Stimulated activated CD8-positive, alpha-beta memory T cell treated with anti-CD3 and anti-CD28 coated beads, Interleukin-7, amount 100 ng/mL, for 1 hour (primary cell): ENCODE results near the gene SYT3.

Experiments used
- DNase-seq, 2 donors: peaks; one replicate each; pipeline ENCODE4 v3.0.0-alpha.2; 2020; ENCODE audit warnings: low read depth in 2 of 2

Gene SYT3

GRCh38 chr19:50661766-50662650, 22.3 kb upstream of the SYT3 start:
- no peak for DNase-seq

GRCh38 chr19:50661023-50661422, 21.3 kb upstream of the SYT3 start:
- no peak for DNase-seq

GRCh38 chr19:50660088-50660366, 20.3 kb upstream of the SYT3 start:
- DNase-seq = no peak

- no peak for DNase-seq
Observed at GRCh38 chr19:50659318-50660087, 19.8 kb upstream of the SYT3 start.

GRCh38 chr19:50658441-50659317, 19.0 kb upstream of the SYT3 start:
- DNase-seq = peak in 1 of 2 donors; percentile 8

- peak; percentile 44 to 56 for DNase-seq
Observed at GRCh38 chr19:50657712-50658440, 18.2 kb upstream of the SYT3 start.

- no peak for DNase-seq
Observed at GRCh38 chr19:50657222-50657669, 17.6 kb upstream of the SYT3 start.

- no peak for DNase-seq
Observed at GRCh38 chr19:50654882-50655281, 15.2 kb upstream of the SYT3 start.

GRCh38 chr19:50652722-50653121, 13.0 kb upstream of the SYT3 start:
- no peak for DNase-seq

GRCh38 chr19:50651174-50651573, 11.5 kb upstream of the SYT3 start:
- no peak for DNase-seq

GRCh38 chr19:50649433-50650391, 10.0 kb upstream of the SYT3 start, which contains the start of gene C19orf81:
Gene C19orf81, plus strand, starts transcription at chr19:50649445. Its CDS starts 0 bp downstream, at chr19:50649445.
- no peak for DNase-seq

- DNase-seq = no peak
Observed at GRCh38 chr19:50648659-50649058, 9.0 kb upstream of the SYT3 start.

- DNase-seq = no peak
Observed at GRCh38 chr19:50647879-50648615, 8.4 kb upstream of the SYT3 start.

- DNase-seq = no peak
Observed at GRCh38 chr19:50646074-50646807, 6.6 kb upstream of the SYT3 start.

- DNase-seq = no peak
Observed at GRCh38 chr19:50645107-50645506, 5.4 kb upstream of the SYT3 start.

GRCh38 chr19:50644315-50644915, 4.7 kb upstream of the SYT3 start:
- no peak for DNase-seq

- DNase-seq = no peak
Observed at GRCh38 chr19:50640368-50640767, 687 bp upstream of the SYT3 start.

GRCh38 chr19:50638600-50638999, 1.1 kb downstream of the SYT3 start:
- DNase-seq = no peak
